B cell (primary cell): Measurements from ENCODE around the gene MAP3K13.

Experiments used
- EZH2 ChIP-seq: IDR thresholded peaks from 2 replicates; pipeline ENCODE4 v1.6.1; 2012; ENCODE audit warnings: borderline replicate concordance, low read depth, mild to moderate bottlenecking, moderate library complexity, low read length; ENCODE audit not compliant: insufficient read depth, poor library complexity, severe bottlenecking
- TF ChIP-seq, protein P1 (sequence below): fragments of 200-600 bp; IDR thresholded peaks from one replicate; pipeline ENCODE4 v1.8.0; 2022; ENCODE audit warnings: antibody characterized with exemption, mild to moderate bottlenecking

DNA sequence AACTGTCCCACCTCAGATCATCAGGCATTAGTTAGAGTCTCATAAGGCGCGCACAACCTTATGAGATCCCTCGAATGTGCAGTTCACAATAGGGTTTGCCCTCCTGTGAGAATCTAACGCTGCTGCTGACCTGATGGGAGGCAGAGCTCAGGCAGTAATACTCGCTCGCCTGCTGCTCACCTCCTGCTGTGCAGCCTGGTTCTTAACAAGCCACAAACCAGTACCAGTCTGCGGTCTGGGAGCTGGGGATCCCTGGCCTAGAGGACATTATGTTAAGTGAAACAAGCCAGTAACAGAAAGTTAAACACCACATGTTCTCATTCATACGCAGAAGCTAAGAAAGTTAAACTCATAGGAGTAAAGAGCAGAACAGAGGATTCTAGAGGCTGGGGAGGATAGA, 47.0 kb downstream of the MAP3K13 start:
- TF ChIP-seq, protein P1, sequence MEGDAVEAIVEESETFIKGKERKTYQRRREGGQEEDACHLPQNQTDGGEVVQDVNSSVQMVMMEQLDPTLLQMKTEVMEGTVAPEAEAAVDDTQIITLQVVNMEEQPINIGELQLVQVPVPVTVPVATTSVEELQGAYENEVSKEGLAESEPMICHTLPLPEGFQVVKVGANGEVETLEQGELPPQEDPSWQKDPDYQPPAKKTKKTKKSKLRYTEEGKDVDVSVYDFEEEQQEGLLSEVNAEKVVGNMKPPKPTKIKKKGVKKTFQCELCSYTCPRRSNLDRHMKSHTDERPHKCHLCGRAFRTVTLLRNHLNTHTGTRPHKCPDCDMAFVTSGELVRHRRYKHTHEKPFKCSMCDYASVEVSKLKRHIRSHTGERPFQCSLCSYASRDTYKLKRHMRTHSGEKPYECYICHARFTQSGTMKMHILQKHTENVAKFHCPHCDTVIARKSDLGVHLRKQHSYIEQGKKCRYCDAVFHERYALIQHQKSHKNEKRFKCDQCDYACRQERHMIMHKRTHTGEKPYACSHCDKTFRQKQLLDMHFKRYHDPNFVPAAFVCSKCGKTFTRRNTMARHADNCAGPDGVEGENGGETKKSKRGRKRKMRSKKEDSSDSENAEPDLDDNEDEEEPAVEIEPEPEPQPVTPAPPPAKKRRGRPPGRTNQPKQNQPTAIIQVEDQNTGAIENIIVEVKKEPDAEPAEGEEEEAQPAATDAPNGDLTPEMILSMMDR, result no peak
- TF ChIP-seq EZH2, result no peak
